COLO668 (cell line): ENCODE data around the gene PACSIN2.

Source experiments
- DNase-seq: peaks from one replicate; lab custom pipeline; 2025; ENCODE audit not compliant: unreplicated experiment; lab: John Stamatoyannopoulos, UW

The PACSIN2 gene

GRCh38 chr22:42831712-42832111 is 183.2 kb downstream of the PACSIN2 start:
- DNase-seq, result no peak

DNA sequence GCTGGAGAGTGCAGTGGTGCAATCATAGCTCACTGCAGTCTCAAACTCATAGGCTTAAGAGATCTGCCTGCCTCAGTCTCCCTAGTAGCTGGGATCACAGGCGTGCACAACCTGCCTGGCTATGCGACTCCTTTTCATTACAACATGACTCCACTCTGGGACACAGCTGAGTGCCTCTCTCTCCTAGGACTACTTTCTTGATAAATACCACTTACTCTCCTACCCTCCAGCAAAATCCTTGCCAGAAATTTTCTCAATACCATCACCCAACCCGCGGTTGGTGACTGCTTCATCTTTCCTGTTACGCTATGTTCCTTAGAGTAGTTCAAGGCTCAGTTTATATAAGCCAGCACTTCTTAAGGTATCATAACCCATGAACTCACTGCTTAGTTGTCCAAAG is 184.8 kb downstream of the PACSIN2 start:
- DNase-seq, result no peak

DNA sequence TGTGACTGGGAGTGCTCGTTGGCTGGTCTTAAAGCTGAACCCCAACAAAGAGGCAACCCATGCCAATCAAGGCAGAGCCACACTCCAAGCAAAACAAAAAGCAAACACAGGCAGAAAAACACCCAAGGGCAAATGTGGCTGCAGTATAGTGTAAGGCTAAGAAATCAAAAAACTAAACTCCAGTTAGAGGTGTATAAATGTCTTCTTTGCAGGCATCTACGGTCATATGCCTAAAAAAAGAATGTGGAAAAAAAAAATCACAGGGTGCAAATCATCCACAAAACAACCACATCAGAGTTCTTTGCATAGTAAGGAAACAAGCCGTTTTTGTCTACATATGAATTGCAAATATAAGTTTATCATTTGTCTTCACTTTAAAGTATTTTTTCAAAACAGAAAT is 185.6 kb downstream of the PACSIN2 start:
- no peak for DNase-seq

DNA sequence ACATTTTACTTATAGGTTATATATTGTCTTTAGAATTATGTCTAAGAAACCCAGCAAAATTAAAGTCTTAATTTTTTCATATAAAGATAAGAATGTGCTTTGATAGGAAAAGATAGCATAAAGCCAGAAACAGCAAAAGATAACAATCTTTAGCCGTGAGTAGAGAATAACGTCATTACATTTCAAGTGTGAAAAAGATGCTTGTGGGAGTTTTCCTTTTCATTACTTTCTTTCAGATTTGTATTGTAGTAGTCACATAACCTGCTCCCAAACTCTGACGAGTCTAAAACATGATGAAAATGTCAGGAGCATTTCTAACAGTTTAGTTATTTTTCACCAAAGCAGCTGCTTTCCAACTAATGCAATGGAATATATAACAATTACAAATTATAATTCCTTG is 189.2 kb downstream of the PACSIN2 start:
- DNase-seq, result no peak

DNA sequence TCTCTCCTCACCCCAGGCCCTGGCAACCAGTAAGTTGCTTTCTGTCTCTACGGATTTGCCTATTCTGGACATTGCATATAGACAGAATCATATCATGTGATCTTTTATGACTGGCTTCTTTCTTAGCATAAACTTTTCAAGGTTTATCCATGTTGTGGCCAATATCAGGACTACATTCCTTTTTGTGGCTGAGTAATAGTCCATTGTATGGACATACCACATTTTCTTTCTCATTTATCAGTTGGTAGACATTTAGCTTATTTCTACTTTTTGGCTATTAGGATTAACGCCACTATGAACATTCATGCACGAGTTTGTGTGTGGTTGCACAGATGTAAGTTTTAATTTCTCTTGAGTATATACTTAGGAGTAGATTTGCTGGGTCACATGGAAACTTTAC is 193.6 kb downstream of the PACSIN2 start:
- no peak for DNase-seq

GRCh38 chr22:42820045-42820763 is 194.7 kb downstream of the PACSIN2 start:
- DNase-seq, result no peak
